A549 (cell line): ENCODE results near the gene CHKA. TPM values are rescaled to one million over a fixed set of nuclear protein-coding genes. Genes with fewer than 3 reads are reported as not detected.

Source experiments
- ATAC-seq, 2 experiments: fragments of 200-7000 bp in 1 of 2; fragments of >200 bp in 1 of 2; cut with Nextera tagmentation in 1 of 2; cut with Tn5 transposase in 1 of 2; 3 replicates each; pipeline versions ENCODE4 v1.8.0 to v1.9.1; 2018 to 2020; ENCODE audit warnings: mild to moderate bottlenecking in 1 of 2, moderate library complexity in 1 of 2
- CTCF ChIA-PET: fragments of 300-600 bp; sonication (Branson Sonifier 250); formaldehyde crosslinking; extraction: SDS; loops from one replicate; lab custom pipeline; 2021; ENCODE audit warnings: antibody characterized with exemption, inconsistent platforms; lab: Yijun Ruan, JAX
- POLR2A ChIA-PET: fragments of 350-600 bp; formaldehyde crosslinking; extraction: SDS; loops from one replicate; lab custom pipeline; 2021; ENCODE audit warnings: antibody characterized with exemption, inconsistent platforms; lab: Yijun Ruan, JAX
- DNase-seq, 2 experiments: peaks; one replicate each; pipeline versions ENCODE4 v3.0.0 to v3.0.0-alpha.2; 2011 to 2016; ENCODE audit warnings: low read depth in 1 of 2, low spot score in 1 of 2
- FAIRE-seq: peaks from 2 replicates; lab custom pipeline; 2011; peaks lifted over from hg19 to GRCh38; lab: Jason Lieb, UNC
- H3K27ac ChIP-seq, 2 experiments: fragments of >200 bp; sonication (Bioruptor Twin); formaldehyde crosslinking; 3 replicates each; pipeline ENCODE4 v1.5.1; 2016 to 2017
- H3K4me1 ChIP-seq: fragments of >200 bp; sonication (Bioruptor Twin); formaldehyde crosslinking; 3 replicates; pipeline ENCODE4 v1.6.1; 2016
- H3K4me2 ChIP-seq: fragments of >200 bp; sonication (Bioruptor Twin); formaldehyde crosslinking; 3 replicates; pipeline ENCODE4 v1.6.1; 2016
- H3K4me3 ChIP-seq: fragments of >200 bp; sonication (Bioruptor Twin); formaldehyde crosslinking; 3 replicates; pipeline ENCODE4 v1.5.1; 2016
- H3K9me3 ChIP-seq: fragments of >200 bp; sonication (Bioruptor Twin); formaldehyde crosslinking; 3 replicates; pipeline ENCODE4 v1.6.1; 2016
- ATOH8 ChIP-seq: fragments of 250-450 bp; sonication (Bioruptor Pico); IDR thresholded peaks from 2 replicates; pipeline ENCODE4 v1.5.0; 2020; ENCODE audit warnings: low read depth, mild to moderate bottlenecking, moderate library complexity
- BCL3 ChIP-seq: fragments of >200 bp; sonication (Bioruptor Twin); formaldehyde crosslinking; IDR thresholded peaks from 3 replicates; pipeline ENCODE4 v1.6.1; 2016
- CBX8 ChIP-seq: fragments of 200-600 bp; sonication (generic); IDR thresholded peaks from 2 replicates; pipeline ENCODE4 v1.6.1; 2016
- CHD2 ChIP-seq: fragments of 150-350 bp; IDR thresholded peaks from 2 replicates; pipeline ENCODE4 v1.6.1; 2014; ENCODE audit warnings: low read length; ENCODE audit not compliant: partially characterized antibody
- CTCF ChIP-seq: fragments of >200 bp; sonication (Bioruptor Twin); formaldehyde crosslinking; IDR thresholded peaks from 3 replicates; pipeline ENCODE4 v1.5.1; 2016
- E2F6 ChIP-seq: IDR thresholded peaks from 2 replicates; pipeline ENCODE4 v1.6.1; 2012; ENCODE audit warnings: low read depth, borderline replicate concordance
- EP300 ChIP-seq, 2 experiments: fragments of >200 bp; sonication (Bioruptor Twin); formaldehyde crosslinking; IDR thresholded peaks; 2 replicates in 1 of 2; 3 replicates in 1 of 2; pipeline ENCODE4 v1.6.1; 2016 to 2017
- HMGXB4 ChIP-seq: fragments of 250-450 bp; sonication (Bioruptor Pico); IDR thresholded peaks from 2 replicates; pipeline ENCODE4 v1.5.0; 2021; ENCODE audit warnings: mild to moderate bottlenecking, moderate library complexity, borderline replicate concordance
- HOXB13 ChIP-seq: fragments of 250-450 bp; sonication (Bioruptor Pico); IDR thresholded peaks from 2 replicates; pipeline ENCODE4 v1.5.0; 2020; ENCODE audit warnings: low read depth, mild to moderate bottlenecking, moderate library complexity
- HOXB5 ChIP-seq: fragments of 250-450 bp; sonication (Bioruptor Pico); IDR thresholded peaks from 2 replicates; pipeline ENCODE4 v1.5.0; 2020; ENCODE audit warnings: mild to moderate bottlenecking, moderate library complexity
- JUN ChIP-seq, 2 experiments: fragments of >200 bp; sonication (Bioruptor Twin); formaldehyde crosslinking; IDR thresholded peaks; 2 replicates in 1 of 2; 3 replicates in 1 of 2; pipeline ENCODE4 v1.6.1; 2016 to 2017
- KDM1A ChIP-seq: fragments of 200-600 bp; sonication (generic); IDR thresholded peaks from 2 replicates; pipeline ENCODE4 v1.6.1; 2016; ENCODE audit warnings: low read depth, mild to moderate bottlenecking
- MAZ ChIP-seq: fragments of 150-350 bp; IDR thresholded peaks from 2 replicates; pipeline ENCODE4 v1.6.1; 2014; ENCODE audit warnings: antibody characterized with exemption, low read depth, low read length, borderline replicate concordance
- POLR2A ChIP-seq: IDR thresholded peaks from 2 replicates; pipeline ENCODE4 v1.6.1; 2012; ENCODE audit warnings: mild to moderate bottlenecking, low read length
- RARB ChIP-seq: fragments of 250-450 bp; sonication (Bioruptor Pico); IDR thresholded peaks from 2 replicates; pipeline ENCODE4 v1.8.0; 2021; ENCODE audit warnings: mild to moderate bottlenecking, moderate library complexity
- RCOR1 ChIP-seq: fragments of 150-350 bp; IDR thresholded peaks from 2 replicates; pipeline ENCODE4 v1.6.1; 2014; ENCODE audit warnings: antibody characterized with exemption, low read length, low read depth
- RNF2 ChIP-seq: fragments of 200-600 bp; sonication (generic); IDR thresholded peaks from 2 replicates; pipeline ENCODE4 v1.6.1; 2016; ENCODE audit warnings: low read depth, mild to moderate bottlenecking, antibody characterized with exemption, moderate library complexity, borderline replicate concordance
- SREBF2 ChIP-seq: fragments of 450-650 bp; IDR thresholded peaks from 2 replicates; pipeline ENCODE4 v1.6.1; 2014; ENCODE audit warnings: mild to moderate bottlenecking, moderate library complexity
- TFCP2L1 ChIP-seq: fragments of 250-450 bp; sonication (Bioruptor Pico); IDR thresholded peaks from 2 replicates; pipeline ENCODE4 v1.5.0; 2021; ENCODE audit warnings: mild to moderate bottlenecking
- TP53 ChIP-seq: fragments of 250-450 bp; sonication (Bioruptor Pico); IDR thresholded peaks from 2 replicates; pipeline ENCODE4 v1.5.0; 2021; ENCODE audit warnings: mild to moderate bottlenecking, moderate library complexity
- ZFP36 ChIP-seq: fragments of 450-650 bp; IDR thresholded peaks from 2 replicates; pipeline ENCODE4 v1.6.1; 2014; ENCODE audit warnings: borderline replicate concordance; ENCODE audit not compliant: partially characterized antibody
- ZNF302 ChIP-seq: fragments of 250-450 bp; sonication (Bioruptor Pico); IDR thresholded peaks from 2 replicates; pipeline ENCODE4 v1.9.0; 2021; ENCODE audit warnings: inconsistent platforms, mild to moderate bottlenecking, moderate library complexity
- ZSCAN20 ChIP-seq: fragments of 250-450 bp; sonication (Bioruptor Pico); IDR thresholded peaks from 2 replicates; pipeline ENCODE4 v1.8.0; 2022; ENCODE audit warnings: mild to moderate bottlenecking, moderate library complexity
- WGBS: methylation state at CpG from one replicate; pipeline ENCODE4 v1.1.6; 2017; ENCODE audit errors: missing lambda C conversion rate; 5-methylcytosine and 5-hydroxymethylcytosine counted together
- polyA plus RNA-seq, 4 experiments: library from polyadenylated mRNA; depleted of rRNA in 3 of 4; stranded (reverse); fragments of >200 nt; fragmentation: RNase III in 1 of 4; extraction: RNeasy Plus Mini Kit Qiagen cat#74134 plus additional on column Dnase treatment in 1 of 4; gene quantifications; 2 replicates in 3 of 4; 3 replicates in 1 of 4; pipeline ENCODE4 v1.2.3, GENCODE V29; 2011 to 2017

The CHKA gene
- polyA plus RNA-seq, 2 of the 4 experiments (the other 2 are of a cell fraction) = 14.2 to 21.7 TPM

GRCh38 chr11:68150037-68150436 is 28.8 kb upstream of the CHKA start:
- ATAC-seq (no peak), FAIRE-seq (no peak), DNase-seq (no peak)
- Histone ChIP-seq H3K4me2 (no peak overlapping the region), H3K9me3 (no peaks in the 10 kb centered on the region), H3K27ac (no peak overlapping the region), H3K4me1 (peaks cover 27% of the 10 kb centered on the region), H3K4me3 (no peak overlapping the region)
- ChIA-PET POLR2A (no interaction called here), CTCF (interaction anchor here (0.6 kb wide), 1 partner anchor 581 kb away, joined by 3 read pairs; no protein-coding TSS in a partner anchor)
- WGBS = 70% methylated on average over 7 of the region's 7 CpGs
- TF ChIP-seq HMGXB4 (CRISPR knock-in tag) (no peak), TP53 (CRISPR knock-in tag) (no peak), RCOR1 (no peak), BCL3 (no peak), KDM1A (no peak), ZFP36 (no peak), CTCF (no peak), HOXB5 (CRISPR knock-in tag) (no peak), EP300 (IDR thresholded peaks at IDR 0.05) (no peak), SREBF2 (no peak), E2F6 (no peak), HOXB13 (no peak), CHD2 (no peak), JUN (IDR thresholded peaks at IDR 0.05) (no peak)

- ChIA-PET CTCF (no interaction called here), POLR2A (interaction anchor here (0.8 kb wide), 1 partner anchor 97 kb away, joined by 3 read pairs; no protein-coding TSS in a partner anchor)
- no peak for FAIRE-seq
Measured at GRCh38 chr11:68149417-68149816, 28.2 kb upstream of the CHKA start.

More at GRCh38 chr11:68149417-68149816, 28.2 kb upstream of the CHKA start:
- ATAC-seq = no peak
- Histone ChIP-seq H3K4me3 (no peak overlapping the region), H3K27ac (no peak overlapping the region), H3K4me1 (peaks cover 33% of the 10 kb centered on the region), H3K9me3 (no peaks in the 10 kb centered on the region), H3K4me2 (no peak overlapping the region)
- TF ChIP-seq RNF2 (no peak), TP53 (CRISPR knock-in tag) (no peak), BCL3 (no peak), KDM1A (no peak), ATOH8 (no peak), MAZ (no peak), POLR2A (no peak), RARB (no peak), CHD2 (no peak), ZNF302 (no peak), SREBF2 (no peak), TFCP2L1 (CRISPR knock-in tag) (no peak), HOXB5 (CRISPR knock-in tag) (no peak), ZSCAN20 (CRISPR knock-in tag) (no peak), CBX8 (no peak)
- WGBS = 90% methylated on average over 6 of the region's 6 CpGs
- DNase-seq = no peak
